Keratinocyte (primary cell): ENCODE measurements around the gene PTGDR2.

Experiments
- CTCF ChIP-seq, 3 experiments: IDR thresholded peaks in 1 of 3; conservative IDR thresholded peaks in 1 of 3; optimal IDR thresholded peaks in 1 of 3; 2 replicates in 2 of 3; 3 replicates in 1 of 3; pipeline versions ENCODE3 to v1.5.1; 2011; ENCODE audit warnings: low read length in 3 of 3, mild to moderate bottlenecking in 3 of 3, moderate library complexity in 2 of 3, control low read depth in 1 of 3, inconsistent platforms in 1 of 3; ENCODE audit not compliant: insufficient read depth in 2 of 3; ENCODE audit errors: extremely low read depth in 1 of 3
- EZH2 ChIP-seq: IDR thresholded peaks from one replicate; pipeline ENCODE4 v1.6.1; 2012; ENCODE audit warnings: inconsistent platforms, mild to moderate bottlenecking, low read length, moderate library complexity

GRCh38 chr11:60834742-60835533 lies 20.8 kb downstream of the PTGDR2 start:
- no peak for TF ChIP-seq CTCF (optimal IDR thresholded peaks at IDR 0.05 in 1 of 3, IDR thresholded peaks at IDR 0.05 in 1 of 3, conservative IDR thresholded peaks at IDR 0.05 in 1 of 3; ENCODE audit: extremely low read depth in 1 of 3, insufficient read depth in 2 of 3, low read length in 3 of 3)
- TF ChIP-seq EZH2: no peak
